ENCODE data around the gene CCDC126. TPM values are rescaled to one million over a fixed set of nuclear protein-coding genes. Genes with fewer than 3 reads are reported as not detected.

Gene CCDC126, protein sequence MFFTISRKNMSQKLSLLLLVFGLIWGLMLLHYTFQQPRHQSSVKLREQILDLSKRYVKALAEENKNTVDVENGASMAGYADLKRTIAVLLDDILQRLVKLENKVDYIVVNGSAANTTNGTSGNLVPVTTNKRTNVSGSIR
- 4.0 and 6.5 TPM in 2 replicates for total RNA-seq (2014; rRNA removed; shearing (Covaris generic))

GRCh38 chr7:23597094-23598091 is at the start of gene CCDC126:
Gene CCDC126 (plus strand): TSS chr7:23597382. CDS start chr7:23611316, 13,934 bp downstream.

DNA sequence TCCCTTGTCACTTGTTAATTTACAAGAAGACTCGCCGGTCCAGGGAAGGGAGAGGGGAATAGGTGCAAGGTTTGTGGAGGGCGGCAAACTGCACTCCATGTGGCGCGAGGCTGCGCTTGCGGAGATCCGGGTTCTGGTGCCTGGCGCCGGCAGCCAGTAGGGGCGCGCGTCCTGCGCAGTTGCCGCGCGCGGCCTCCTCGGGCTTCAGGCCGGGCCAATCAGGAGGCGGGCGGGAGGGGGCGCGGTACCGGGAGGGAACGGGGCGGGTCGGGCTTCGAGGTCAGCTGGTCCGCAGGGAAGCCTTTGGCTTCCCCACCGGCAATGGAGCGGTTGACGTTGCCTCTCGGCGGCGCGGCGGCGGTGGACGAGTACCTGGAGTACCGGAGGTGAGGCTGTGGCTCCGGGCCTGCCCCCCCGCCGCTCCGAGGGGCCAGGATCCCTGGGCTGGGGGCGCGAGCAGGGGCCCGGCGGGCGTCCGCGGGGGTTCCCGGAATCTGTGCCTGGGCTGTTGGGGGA is 82.8 kb downstream of the CCDC126 start, which contains the start of gene FAM221A:
FAM221A (plus strand) TSS at position 302 of the 516 bp plus-strand sequence; CDS start at position 322, 20 bp downstream.

Small RNAs within 50 kb of the gene (small RNA-seq; reads per million reads assigned to genes)
- gene AC006026.2: not detected

Other genes with a start within 250 kb of the CCDC126 start
- 121 and 146 TPM in 2 replicates for gene IGF2BP3, start 126.9 kb upstream of the CCDC126 start, total RNA-seq (2014; rRNA removed; shearing (Covaris generic))
- gene TRA2A, start 65.4 kb upstream of the CCDC126 start, total RNA-seq (2014; rRNA removed; shearing (Covaris generic)): 22.4 and 25.3 TPM in 2 replicates
- 1.6 and 1.8 TPM in 2 replicates for gene FAM221A, start 82.8 kb downstream of the CCDC126 start, total RNA-seq (2014; rRNA removed; shearing (Covaris generic))
- 0.23 and 0.29 TPM in 2 replicates for gene STK31, start 112.8 kb downstream of the CCDC126 start, total RNA-seq (2014; rRNA removed; shearing (Covaris generic))